Neural progenitor cell (in vitro differentiated cells): ENCODE measurements around the gene BOLA3.

ENCODE experiments used
- CTCF ChIP-seq: fragments of 200-600 bp; sonication (generic); IDR thresholded peaks from 2 replicates; pipeline ENCODE4 v1.5.1; 2017; ENCODE audit warnings: antibody characterized with exemption, mild to moderate bottlenecking
- EZH2 ChIP-seq: fragments of 200-600 bp; sonication (generic); IDR thresholded peaks from 2 replicates; pipeline ENCODE4 v1.6.1; 2017; ENCODE audit warnings: antibody characterized with exemption, mild to moderate bottlenecking, moderate library complexity

GRCh38 chr2:74099835-74100234, 47.9 kb downstream of the BOLA3 start:
- TF ChIP-seq CTCF (no peak), EZH2 (no peak)
